Prostate gland (tissue), 2 donors: ENCODE measurements around the gene LGALS12.

Experiments
- CTCF ChIP-seq, 4 experiments: fragments of 200-600 bp in 2 of 4; fragments of 450-650 bp in 2 of 4; sonication (generic) in 2 of 4; IDR thresholded peaks; 1 replicate in 3 of 4; 2 replicates in 1 of 4; pipeline ENCODE4 v1.5.1; 2016 to 2019; ENCODE audit warnings: antibody characterized with exemption in 4 of 4, mild to moderate bottlenecking in 2 of 4, moderate library complexity in 2 of 4
- POLR2A ChIP-seq: fragments of 450-650 bp; IDR thresholded peaks from one replicate; pipeline ENCODE4 v1.6.1; 2016; ENCODE audit warnings: antibody characterized with exemption, mild to moderate bottlenecking

- TF ChIP-seq POLR2A (no peak), CTCF (IDR thresholded peaks at IDR 0.05) (no peak)
Observed at GRCh38 chr11:63534076-63534475, 28.2 kb downstream of the LGALS12 start.
